HFF-Myc (cell line): ENCODE measurements around the gene SUPT5H.

Source experiments
- DNase-seq: peaks from one replicate; pipeline ENCODE4 v3.0.0-alpha.2; 2011; ENCODE audit warnings: low read depth; ENCODE audit errors: extremely low read depth
- H3K4me3 ChIP-seq: replicated peaks from 2 replicates; pipeline ENCODE4 v1.5.1; 2011; ENCODE audit warnings: low read depth, mild to moderate bottlenecking, control low read depth, low read length
- TF ChIP-seq, protein P1 (sequence below): IDR thresholded peaks from 2 replicates; pipeline ENCODE4 v1.5.1; 2012; ENCODE audit warnings: mild to moderate bottlenecking, low read depth, low read length, control low read depth; ENCODE audit errors: missing control alignments

Gene SUPT5H

DNA sequence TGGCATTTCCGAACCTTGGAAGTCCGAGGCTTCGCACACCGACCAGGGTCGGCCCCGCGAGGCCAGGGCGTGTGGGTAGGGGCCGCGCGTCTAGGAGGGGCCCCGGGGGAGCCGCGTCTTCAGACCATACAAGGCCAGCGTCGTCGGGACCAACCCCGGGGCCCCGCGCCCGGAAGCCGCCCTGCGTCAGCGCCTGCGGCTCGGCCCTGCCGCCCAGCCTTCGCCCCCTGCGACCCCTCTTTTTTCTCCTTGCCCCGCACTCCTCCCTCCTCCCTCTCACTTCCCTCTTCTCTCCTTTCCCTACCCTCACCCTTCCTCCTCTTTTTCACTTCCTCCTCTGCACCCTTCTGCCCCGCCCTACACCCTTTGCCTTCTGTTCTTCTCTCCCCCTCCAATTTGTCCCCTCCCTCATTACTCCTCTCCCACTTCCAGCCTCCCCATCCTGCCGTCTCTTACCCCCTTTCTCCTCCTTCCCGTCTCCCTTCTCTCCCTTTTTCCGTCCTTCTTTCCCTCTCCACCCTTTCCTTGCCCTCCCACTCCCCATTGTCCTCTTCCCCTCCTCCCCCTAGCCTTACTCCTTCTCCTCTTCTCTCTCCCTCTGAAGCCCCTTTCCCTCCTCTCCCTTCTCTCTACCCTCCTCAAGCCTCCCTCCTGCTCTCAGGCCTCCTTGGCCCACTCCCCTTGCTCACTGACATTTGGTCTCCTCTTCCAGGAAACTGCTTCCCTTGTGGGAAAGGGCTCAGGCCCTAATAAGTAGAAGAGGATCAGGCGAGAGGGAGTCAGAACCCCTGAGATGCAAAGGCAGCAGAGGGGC, 35.2 kb upstream of the SUPT5H start:
- no peak for DNase-seq
- H3K4me3 ChIP-seq, result peak overlapping the region; percentile 96
- TF ChIP-seq, protein P1, sequence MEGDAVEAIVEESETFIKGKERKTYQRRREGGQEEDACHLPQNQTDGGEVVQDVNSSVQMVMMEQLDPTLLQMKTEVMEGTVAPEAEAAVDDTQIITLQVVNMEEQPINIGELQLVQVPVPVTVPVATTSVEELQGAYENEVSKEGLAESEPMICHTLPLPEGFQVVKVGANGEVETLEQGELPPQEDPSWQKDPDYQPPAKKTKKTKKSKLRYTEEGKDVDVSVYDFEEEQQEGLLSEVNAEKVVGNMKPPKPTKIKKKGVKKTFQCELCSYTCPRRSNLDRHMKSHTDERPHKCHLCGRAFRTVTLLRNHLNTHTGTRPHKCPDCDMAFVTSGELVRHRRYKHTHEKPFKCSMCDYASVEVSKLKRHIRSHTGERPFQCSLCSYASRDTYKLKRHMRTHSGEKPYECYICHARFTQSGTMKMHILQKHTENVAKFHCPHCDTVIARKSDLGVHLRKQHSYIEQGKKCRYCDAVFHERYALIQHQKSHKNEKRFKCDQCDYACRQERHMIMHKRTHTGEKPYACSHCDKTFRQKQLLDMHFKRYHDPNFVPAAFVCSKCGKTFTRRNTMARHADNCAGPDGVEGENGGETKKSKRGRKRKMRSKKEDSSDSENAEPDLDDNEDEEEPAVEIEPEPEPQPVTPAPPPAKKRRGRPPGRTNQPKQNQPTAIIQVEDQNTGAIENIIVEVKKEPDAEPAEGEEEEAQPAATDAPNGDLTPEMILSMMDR, result no peak

DNA sequence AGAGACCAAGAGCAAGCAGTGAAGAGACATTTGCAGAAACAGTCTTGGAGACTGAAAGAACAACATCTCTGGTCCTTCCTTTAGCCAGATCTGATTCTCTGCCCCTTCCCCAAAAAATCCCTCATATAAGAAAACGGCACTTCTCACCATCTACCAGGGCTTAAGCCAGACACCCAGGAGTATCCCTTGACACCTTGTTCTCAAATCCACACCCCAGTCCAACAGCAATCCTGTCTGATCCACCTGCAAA, 34.6 kb upstream of the SUPT5H start:
- no peak overlapping the region for H3K4me3 ChIP-seq
- TF ChIP-seq, protein P1, result no peak
- DNase-seq, result no peak

DNA sequence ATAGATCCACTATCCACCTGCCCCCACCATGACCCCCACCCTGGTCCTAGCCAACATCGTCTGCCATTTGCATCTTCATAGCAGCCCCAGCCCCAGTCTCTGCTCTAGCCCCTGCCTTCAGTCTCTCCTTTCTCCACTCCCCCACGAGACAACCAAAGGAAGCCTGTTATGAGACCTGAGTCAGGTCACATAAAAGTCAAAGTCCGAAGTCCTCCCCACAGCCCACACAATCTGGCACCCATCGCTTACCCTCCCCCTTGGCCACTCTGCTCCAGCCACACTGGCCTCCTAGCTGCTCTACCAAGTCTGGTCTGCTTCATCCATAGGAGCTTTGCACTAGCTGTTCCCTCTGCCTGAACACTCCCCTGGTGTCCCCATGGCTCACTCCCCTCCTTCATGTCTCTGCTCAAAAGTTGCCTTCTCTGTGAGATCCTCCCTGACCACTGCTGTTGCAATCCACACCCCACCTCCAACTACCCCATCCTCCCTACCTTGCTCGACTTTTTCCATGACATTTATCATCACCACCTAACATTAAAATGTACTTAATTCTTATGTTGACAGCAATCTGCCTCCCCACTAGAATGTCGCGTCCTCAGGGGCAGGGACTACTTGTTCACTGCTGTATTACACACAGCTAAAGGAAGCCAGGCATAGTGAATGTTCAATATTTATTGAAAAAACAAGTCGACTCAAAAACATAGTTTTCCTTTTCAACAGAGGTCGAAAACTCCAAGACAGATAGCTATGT, 34.1 kb upstream of the SUPT5H start:
- TF ChIP-seq, protein P1, result no peak
- no peak for DNase-seq
- no peak overlapping the region for H3K4me3 ChIP-seq

DNA sequence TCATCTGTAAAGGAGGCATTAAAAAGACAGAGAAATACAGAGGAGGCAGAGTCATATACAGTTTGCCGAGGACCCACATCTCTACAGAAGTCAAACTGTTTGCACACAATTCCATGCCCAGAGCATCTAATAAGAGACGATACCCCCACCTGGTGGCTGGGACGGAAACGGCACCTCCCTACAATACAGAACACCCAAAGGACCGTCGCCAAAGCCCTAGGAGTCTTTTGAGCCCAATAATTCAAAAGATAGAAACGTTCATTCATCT, 33.6 kb upstream of the SUPT5H start:
- peak; percentile 91 for DNase-seq
- TF ChIP-seq, protein P1, result peak; percentile 90
- H3K4me3 ChIP-seq, result peak overlapping the region; percentile 87; the same call in 1 of the 2 replicates

DNA sequence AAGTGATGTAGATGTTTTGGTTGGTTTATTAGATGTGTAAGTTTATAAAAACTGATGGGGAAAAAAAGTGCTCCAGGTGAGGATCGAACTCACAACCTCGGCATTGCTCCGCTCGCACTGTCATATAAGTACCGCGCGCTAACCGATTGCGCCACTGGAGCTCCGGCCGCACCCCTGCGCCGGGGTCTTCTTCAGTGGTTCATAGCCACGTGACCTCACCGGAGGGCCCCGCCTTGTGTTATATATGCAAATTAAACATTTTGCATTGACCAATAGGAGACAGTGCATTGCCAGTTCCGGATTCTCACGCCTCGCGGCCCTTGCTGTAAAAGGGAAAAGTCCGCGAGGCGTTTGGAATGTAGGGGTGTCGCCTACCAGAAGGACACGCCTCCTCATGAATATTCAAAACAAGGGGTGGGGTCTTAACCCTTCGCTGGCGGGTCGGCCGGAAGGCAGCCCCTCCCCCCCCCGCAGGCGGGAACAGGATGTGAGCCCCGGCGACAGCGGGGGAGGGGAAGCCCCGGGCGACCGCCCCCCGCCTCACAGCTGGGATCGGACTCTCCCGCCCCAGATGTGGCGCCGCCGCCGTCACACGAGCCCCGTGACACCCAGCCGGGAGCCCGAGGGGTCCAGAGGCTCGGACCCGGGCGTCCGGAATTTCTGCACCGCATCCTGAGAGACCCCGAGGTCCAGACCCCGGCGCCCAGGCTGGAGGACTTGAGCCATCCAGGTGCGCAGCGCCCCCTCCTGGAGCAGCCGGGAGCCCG, 33.1 kb upstream of the SUPT5H start, which contains the start of gene PLEKHG2:
Gene PLEKHG2, plus strand, starts transcription at position 570 of the 767 bp plus-strand sequence. CDS start 1,418 bp downstream, outside the sequence.
- peak within 1 kb of the TSS; percentile 87 for H3K4me3 ChIP-seq
- TF ChIP-seq, protein P1, result peak; percentile 79
- DNase-seq, result peak; percentile 98

DNA sequence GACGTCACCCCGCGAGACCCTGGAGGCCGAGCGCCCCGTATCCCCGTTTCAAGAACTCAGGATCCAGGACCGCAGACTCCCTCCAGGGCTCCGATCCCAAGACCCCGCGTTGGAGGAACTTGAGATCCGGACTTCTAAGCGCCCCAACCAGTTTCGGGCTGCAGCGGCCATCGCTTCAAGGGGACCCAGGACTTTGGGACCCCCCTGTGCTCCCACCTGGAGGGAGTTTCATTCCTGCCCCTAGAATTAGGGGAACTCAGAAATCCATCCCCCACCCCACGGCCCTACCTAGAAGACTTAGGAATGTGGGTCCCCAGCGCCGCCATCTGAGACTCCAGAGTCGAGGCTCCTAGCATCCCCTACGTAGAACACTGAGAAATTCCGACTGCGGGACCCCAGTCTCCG, 32.5 kb upstream of the SUPT5H start:
- DNase-seq, result no peak
- TF ChIP-seq, protein P1, result no peak
- H3K4me3 ChIP-seq, result peak overlapping the region; percentile 87
